SIG-M5 (cell line): ENCODE results near the gene C12orf50.
"Not testable (repeated sequence)": the region's sequence is repeated elsewhere in the genome, so short reads cannot be mapped to it uniquely, and the experiment has no call there.

ENCODE experiments used
- DNase-seq: peaks from one replicate; lab custom pipeline; 2025; lab: John Stamatoyannopoulos, UW

Gene C12orf50

GRCh38 chr12:87985069-87985675, 44.0 kb downstream of the C12orf50 start:
- no peak for DNase-seq

- DNase-seq: no peak
These were observed 47.0 kb downstream of the C12orf50 start for GRCh38 chr12:87982208-87982607.

GRCh38 chr12:87981495-87981894, 47.7 kb downstream of the C12orf50 start:
- no peak for DNase-seq

- no peak for DNase-seq
These were observed 53.3 kb downstream of the C12orf50 start for GRCh38 chr12:87975879-87976278.

- no peak for DNase-seq
These were observed 61.3 kb downstream of the C12orf50 start for GRCh38 chr12:87967871-87968270.

- no peak for DNase-seq
These were observed 68.6 kb downstream of the C12orf50 start for GRCh38 chr12:87960566-87960965.

- DNase-seq: not testable (repeated sequence)
These were observed 75.2 kb downstream of the C12orf50 start for GRCh38 chr12:87954028-87954427.

GRCh38 chr12:87953256-87953860, 75.8 kb downstream of the C12orf50 start:
- no peak for DNase-seq

- DNase-seq: no peak
These were observed 76.4 kb downstream of the C12orf50 start for GRCh38 chr12:87952850-87953249.

- DNase-seq: no peak
These were observed 77.0 kb downstream of the C12orf50 start for GRCh38 chr12:87952223-87952622.

GRCh38 chr12:87943762-87944161, 85.4 kb downstream of the C12orf50 start:
- DNase-seq: no peak

- no peak for DNase-seq
These were observed 86.2 kb downstream of the C12orf50 start for GRCh38 chr12:87943023-87943422.

GRCh38 chr12:87939182-87939581, 90.0 kb downstream of the C12orf50 start:
- no peak for DNase-seq

- no peak for DNase-seq
These were observed 94.0 kb downstream of the C12orf50 start for GRCh38 chr12:87935216-87935615.

- no peak for DNase-seq
These were observed 95.2 kb downstream of the C12orf50 start for GRCh38 chr12:87933991-87934390.

- no peak for DNase-seq
These were observed 97.4 kb downstream of the C12orf50 start for GRCh38 chr12:87931812-87932211.

GRCh38 chr12:87930627-87931026, 98.6 kb downstream of the C12orf50 start:
- DNase-seq: no peak
